Measurements from ENCODE around the gene ARNT2.
"Not testable (repeated sequence)": the region's sequence is repeated elsewhere in the genome, so short reads cannot be mapped to it uniquely, and the experiment has no call there.

The ARNT2 gene

GRCh38 chr15:80633221-80633620 lies 229.0 kb downstream of the ARNT2 start:
- no peak for DNase-seq

DNA sequence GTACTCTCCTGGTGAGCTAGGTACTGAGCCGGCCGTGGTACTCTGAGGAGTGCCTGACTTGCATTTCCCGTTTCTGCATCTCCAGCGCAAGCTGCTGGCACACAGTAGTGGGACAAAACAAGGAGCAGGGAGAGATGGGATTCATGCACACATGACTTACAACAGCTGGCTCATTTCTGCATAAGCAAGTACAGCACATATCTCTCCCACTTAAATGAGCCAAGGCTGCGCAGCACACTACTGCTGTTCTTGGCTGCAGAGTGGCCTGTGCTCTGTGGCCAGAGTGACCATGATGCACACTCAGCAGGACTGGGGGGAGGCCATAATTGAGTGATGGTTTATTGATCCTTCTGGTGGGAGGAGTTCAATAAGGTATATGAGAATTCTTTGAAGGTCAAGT lies 231.8 kb downstream of the ARNT2 start:
- no peak for DNase-seq

DNA sequence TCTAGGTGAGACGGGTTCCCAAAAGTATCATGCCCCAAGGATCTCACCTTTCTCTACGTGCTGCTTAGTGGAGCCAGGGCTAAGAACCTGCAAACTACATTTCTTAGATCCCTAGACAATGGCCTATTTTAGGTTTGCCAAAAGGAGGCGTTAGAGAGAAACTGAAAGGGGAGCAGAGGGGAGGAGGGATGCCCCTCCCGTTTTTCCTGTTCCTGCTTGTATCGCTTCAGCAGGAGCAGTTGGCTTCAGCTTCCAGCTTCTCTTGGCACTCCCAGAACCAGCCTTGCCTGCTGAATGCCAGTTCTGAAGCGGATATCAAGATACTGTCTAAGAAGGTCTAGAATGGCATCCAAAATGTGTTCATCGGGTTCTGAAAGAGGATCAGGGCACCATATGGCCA lies 232.5 kb downstream of the ARNT2 start:
- no peak for DNase-seq

- DNase-seq: no peak
Observed at GRCh38 chr15:80637747-80638146, 233.6 kb downstream of the ARNT2 start.

- no peak for DNase-seq
Observed at GRCh38 chr15:80638553-80639167, 234.5 kb downstream of the ARNT2 start.

- DNase-seq: no peak
Observed at GRCh38 chr15:80639168-80639555, 235.0 kb downstream of the ARNT2 start.

GRCh38 chr15:80640531-80641121 lies 236.4 kb downstream of the ARNT2 start:
- DNase-seq: no peak

DNA sequence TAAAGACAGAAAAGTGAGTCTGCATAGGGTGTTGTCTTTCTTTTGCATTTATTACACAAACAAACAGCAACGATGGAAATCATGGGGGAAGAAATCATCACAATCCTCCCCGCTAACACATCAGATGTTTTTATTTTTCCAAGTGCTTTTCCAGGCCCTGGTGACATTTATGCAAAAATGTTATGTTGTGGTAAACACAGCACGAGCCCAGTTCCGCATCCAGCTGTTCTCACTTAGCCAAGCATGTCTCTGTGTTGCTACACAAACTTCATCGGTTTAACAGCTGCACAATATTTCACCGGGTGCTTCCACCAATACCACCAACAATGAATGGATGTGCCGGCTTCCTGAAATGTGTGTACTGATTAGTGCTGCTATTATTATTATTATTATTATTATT lies 237.2 kb downstream of the ARNT2 start:
- DNase-seq: no peak

DNA sequence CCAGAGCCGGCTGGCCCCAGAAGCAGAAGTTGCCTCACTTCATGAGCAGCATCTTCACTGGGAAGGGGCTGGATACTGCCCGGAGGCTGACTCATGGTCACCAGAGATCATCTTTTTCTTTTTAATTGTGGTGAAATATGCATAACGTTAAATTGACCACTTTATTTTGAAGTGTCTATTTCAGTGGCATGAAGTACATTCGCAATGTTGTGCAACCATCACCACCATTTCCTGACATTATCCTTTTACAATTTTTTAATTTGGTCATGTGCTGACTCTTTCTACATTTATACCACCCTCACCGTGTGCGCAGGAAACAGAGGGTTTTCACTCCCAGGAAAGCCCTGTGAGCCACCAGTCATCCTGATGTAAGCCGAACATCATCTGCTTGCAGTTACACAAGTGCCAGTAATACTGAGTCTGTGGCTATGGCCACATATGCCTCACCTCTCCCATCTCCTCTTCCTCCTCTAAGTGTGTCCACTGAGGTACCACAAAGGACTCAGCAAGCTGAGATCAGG lies 239.3 kb downstream of the ARNT2 start:
- DNase-seq: no peak

DNA sequence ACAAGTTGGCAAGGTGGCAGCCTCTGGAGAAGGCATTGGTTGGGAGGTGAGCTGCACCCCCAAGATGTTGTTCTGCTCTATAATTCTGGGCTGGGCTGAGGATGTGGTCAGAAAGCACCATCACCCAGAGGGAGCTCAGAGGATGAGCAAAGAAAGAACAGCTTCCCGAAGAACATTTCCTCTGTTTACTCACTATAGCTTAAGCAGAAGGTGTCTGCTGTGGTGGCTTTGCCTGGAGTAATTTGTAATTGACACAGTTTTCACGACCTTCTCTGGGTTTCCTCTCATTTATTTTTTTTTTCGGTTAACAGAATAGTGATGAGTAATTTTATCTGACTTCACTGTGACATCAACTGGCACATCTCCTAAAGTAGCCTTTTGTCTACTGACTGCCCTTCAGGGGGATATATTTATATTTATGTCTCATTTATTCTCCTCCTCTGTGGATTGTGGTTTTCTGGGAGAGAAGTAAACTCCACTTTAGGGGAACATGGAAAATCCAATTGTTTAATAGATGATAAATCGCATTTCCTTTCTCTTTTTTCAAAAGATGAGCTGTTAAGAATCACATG lies 241.4 kb downstream of the ARNT2 start:
- DNase-seq: no peak

DNA sequence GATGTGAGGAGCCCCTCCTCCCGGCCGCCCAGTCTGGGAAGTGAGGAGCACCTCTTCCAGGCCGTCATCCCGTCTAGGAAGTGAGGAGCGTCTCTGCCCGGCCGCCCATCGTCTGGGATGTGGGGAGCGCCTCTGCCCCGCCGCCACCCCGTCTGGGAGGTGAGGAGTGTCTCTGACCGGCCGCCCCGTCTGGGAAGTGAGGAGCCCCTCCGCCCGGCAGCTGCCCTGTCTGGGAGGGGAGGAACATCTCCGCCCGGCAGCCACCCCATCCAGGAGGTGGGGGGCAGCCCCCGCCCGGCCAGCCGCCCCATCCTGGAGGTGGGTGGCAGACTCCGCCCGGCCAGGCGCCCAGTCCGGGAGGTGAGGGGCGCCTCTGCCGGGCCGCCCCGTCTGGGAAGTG lies 243.2 kb downstream of the ARNT2 start:
- not testable (repeated sequence) for DNase-seq
